CD4-positive, alpha-beta T cell treated with Interleukin-4 for 4 hours (primary cell): ENCODE measurements around the gene TMEM141.
"Not testable (repeated sequence)": the region's sequence is repeated elsewhere in the genome, so short reads cannot be mapped to it uniquely, and the experiment has no call there.

Source experiments
- DNase-seq: peaks from one replicate; pipeline ENCODE4 v3.0.0-alpha.2; 2020

TMEM141 gene

GRCh38 chr9:136796238-136796774 lies 5.2 kb downstream of the TMEM141 start, which contains the start of gene CCDC183:
TSS of gene CCDC183 (plus strand) at chr9:136796338. CDS start at chr9:136796398, 60 bp downstream.
- no peak for DNase-seq

DNA sequence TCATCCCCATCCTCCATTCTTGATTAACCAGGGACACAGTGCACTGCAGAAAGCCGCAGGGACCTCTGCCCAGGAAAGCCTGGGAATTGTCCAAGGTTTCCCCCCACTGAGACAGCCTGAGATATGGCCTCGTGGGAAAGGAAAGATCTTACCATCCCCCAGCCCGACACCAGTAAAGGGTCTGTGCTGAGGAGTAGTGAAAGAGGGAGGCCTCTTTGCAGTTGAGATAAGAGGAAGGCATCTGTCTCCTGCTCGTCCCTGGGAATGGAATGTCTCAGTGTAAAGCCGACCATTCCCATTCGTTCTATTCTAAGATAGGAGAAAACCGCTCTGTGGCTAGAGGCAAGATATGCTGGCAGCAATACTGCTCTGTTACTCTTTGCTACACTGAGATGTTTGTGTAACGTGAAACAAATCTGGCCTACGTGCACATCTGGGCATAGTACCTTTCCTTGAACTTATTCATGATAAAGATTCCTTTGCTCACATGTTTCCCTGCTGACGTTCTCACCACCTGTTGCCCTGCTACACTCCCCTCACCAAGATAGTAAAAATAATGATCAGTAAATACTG lies 5.7 kb downstream of the TMEM141 start:
- DNase-seq = not testable (repeated sequence)

- DNase-seq = no peak
These were observed 7.5 kb downstream of the TMEM141 start for GRCh38 chr9:136798708-136799078.

GRCh38 chr9:136799079-136799853 lies 8.1 kb downstream of the TMEM141 start:
- DNase-seq = no peak

GRCh38 chr9:136799854-136800657 lies 8.9 kb downstream of the TMEM141 start:
- DNase-seq = peak; percentile 82

DNA sequence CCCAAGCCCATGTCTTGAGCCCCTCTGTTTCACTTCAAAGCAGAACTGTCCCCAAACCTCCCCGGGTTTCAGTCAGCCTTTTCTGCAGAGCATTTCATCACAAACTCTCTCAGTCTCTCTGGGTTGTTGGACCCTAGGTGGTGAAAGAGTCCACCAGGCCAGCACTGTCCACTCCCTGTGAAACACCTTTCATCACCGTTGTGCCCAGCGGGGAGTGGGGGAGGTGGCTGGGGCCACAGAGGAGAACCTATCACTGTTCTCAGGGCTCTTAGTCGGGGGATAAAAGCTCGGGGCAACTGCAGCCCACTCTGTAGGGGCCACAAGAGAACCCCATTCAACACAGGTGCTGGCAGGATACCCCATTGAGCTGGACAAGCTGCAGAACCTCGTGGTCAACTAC lies 11.2 kb downstream of the TMEM141 start:
- no peak for DNase-seq

DNA sequence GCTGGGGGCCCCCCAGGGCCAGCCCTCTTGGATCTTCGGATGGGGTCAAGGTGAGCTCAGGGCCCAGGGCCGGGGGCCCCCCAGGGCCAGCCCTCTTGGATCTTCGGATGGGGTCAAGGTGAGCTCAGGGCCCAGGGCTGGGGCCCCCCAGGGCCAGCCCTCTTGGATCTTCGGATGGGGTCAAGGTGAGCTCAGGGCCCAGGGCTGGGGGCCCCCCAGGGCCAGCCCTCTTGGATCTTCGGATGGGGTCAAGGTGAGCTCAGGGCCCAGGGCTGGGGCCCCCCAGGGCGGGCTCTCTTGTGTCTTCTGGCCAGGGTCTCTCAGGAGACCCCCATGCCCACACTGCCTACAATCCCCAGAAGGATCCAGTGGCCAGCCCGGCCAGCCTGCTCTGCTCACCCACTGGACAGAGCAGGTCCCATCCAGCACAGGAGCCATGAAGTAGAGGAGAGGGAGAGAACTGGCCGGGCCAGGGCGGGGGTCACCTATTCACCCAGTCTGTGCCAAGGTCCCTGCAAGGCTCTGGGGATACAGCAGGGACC lies 11.9 kb downstream of the TMEM141 start:
- DNase-seq = not testable (repeated sequence)

DNA sequence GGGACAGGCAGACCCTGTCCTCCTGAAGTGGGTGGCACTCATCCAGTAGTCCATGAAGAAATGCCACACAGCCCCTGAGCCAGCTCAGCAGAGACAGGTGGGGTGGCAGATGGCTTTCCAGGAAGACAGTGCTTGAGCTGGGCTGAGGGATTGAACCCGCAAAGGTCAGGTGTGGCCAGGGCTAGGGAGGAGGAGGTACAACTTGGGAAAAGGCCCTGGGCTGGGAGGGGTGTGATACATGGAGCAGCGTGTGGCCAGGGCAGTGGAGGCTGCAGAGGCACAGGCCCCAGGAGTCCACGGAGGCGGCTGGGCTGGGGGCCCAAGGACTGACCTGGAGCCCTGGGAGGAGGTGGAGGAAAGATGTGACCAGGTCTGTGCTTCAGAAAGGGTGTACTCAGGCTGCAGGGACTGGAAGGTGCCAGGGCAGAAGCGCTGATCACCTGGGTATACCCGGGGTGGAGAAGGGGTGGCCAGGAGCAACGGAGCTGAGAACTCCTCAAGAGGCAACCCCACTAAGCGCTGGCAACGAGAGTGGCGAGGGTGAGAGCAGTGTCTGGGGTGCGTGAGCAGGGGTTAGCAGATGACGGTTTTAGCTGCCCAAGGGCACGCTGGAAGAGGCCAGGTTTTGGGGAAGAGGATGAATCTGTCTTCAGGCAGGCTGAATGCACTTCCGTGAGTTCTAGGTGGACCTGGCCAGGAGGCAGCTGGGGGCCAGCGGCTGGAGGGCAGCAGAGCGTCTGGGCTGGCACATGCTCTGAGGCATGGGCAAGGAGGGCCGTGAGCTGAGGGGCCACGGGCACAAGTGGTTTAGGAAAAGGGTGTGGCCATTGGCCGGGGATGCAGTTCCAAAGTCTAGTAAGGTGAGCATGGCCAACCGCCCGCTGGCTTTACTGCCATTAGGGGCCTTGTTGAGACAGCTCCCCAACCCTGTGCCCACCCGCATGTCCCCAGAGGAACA lies 12.7 kb downstream of the TMEM141 start:
- no peak for DNase-seq

- no peak for DNase-seq
These were observed 13.5 kb downstream of the TMEM141 start for GRCh38 chr9:136804509-136805206.

GRCh38 chr9:136805207-136805740 lies 14.1 kb downstream of the TMEM141 start:
- DNase-seq = no peak

DNA sequence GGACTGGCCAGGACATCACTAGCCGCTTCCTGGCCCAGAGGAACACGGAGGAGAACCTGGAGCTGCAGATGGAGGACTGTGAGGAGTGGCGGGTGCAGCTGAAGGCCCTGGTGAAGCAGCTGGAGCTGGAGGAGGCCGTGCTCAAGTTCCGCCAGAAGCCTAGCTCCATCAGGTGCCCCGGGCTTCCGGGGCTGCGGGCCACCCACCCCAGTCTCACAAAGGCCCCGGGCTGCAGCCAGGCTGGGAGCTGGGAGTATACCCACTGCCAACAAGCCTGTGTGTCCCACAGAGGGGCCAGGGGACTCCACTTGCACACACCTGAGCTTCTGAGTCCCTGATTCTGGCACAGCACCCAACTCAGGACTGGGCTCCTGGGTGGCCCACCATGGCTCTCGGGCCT lies 14.9 kb downstream of the TMEM141 start:
- no peak for DNase-seq

- DNase-seq = no peak
These were observed 15.6 kb downstream of the TMEM141 start for GRCh38 chr9:136806631-136807201.

GRCh38 chr9:136807281-136808074 lies 16.3 kb downstream of the TMEM141 start, which contains the start of gene RABL6:
TSS of gene RABL6 (plus strand) at chr9:136807948. CDS start at chr9:136808197, 249 bp downstream.
- DNase-seq = peak; percentile 79

DNA sequence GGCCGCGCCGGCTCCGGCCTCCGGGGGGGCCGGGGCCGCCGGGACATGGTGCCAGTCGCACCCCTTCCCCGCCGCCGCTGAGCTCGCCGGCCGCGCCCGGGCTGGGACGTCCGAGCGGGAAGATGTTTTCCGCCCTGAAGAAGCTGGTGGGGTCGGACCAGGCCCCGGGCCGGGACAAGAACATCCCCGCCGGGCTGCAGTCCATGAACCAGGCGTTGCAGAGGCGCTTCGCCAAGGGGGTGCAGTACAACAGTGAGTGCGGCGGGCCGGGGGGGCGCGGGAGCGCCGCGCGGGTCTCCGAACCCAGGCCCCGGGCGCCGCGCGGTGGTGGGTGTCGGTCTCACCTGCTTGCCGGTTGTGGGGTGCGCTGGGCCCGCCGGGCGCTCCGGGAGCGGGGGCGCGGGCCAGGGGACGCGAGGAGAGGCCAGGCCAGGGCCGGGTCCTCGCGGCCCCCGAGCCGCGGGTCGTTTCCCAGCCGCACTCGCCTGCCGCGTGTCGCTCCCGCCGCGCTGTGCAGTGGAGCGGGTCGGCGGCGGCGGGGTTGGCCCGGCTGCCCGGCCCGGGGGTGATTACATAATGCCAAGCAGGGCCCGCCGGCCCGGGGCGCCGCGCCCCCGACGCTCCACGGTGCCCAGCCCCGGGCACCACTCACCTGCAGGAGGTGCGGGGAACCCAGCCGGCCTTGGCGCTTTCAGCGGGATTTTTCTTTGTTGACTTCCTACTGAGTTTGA lies 17.1 kb downstream of the TMEM141 start:
- DNase-seq = peak; percentile 33

DNA sequence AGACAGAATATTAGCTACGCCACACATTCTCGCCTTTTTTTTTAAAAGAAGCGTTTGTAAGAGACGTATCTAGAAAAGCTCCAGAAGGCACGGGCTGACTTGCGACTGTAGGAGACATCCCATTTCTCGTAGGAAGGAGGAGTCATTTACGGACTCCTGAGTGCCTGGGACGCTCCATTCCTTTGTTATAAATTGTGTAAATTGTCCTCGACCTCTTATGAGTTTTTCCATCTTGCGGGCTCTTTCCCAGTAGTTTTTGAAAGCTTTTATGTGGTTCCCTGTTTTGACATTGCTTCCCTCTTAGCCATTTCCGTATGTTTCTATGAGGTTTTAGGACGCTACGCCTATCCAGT lies 17.6 kb downstream of the TMEM141 start:
- DNase-seq = no peak

GRCh38 chr9:136814725-136815421 lies 23.7 kb downstream of the TMEM141 start:
- no peak for DNase-seq

DNA sequence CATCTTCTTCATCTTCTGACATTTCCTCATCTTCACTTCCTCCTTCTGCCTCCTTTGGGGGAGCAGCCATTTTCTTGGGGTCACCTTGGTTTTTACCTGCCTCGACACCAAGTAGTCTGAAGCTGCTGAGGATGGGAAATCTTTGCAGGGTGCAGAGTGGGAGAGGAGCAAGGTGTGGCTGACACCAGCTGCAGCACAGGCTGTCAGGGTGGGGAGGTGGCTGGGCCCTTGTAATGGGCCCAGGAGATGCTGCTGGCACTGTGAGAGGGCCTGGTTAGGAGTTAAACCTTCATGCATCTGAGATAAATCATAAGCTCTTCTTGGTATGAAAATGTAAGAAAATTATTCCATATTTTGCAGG lies 24.3 kb downstream of the TMEM141 start:
- DNase-seq = no peak
